Caki2 (cell line): Measurements from ENCODE around the gene SIX2. TPM values are rescaled to one million over a fixed set of nuclear protein-coding genes. Genes with fewer than 3 reads are reported as not detected.
"Not testable (repeated sequence)": the region's sequence is repeated elsewhere in the genome, so short reads cannot be mapped to it uniquely, and the experiment has no call there.

Source experiments
- DNase-seq: peaks from one replicate; pipeline ENCODE4 v3.0.0-alpha.2; 2015; ENCODE audit warnings: low read depth
- in situ Hi-C: cut with HindIII; loops from 2 replicates; pipeline ENCODE4 v1.10.0; 2016; ENCODE audit warnings: low sequenced_read_pairs, low pct_unique_long_range_greater_than_20kb, mixed read lengths
- total RNA-seq: library from RNA; depleted of rRNA; stranded (reverse); fragments of >200 nt; shearing (Covaris generic); gene quantifications from 2 replicates; pipeline ENCODE4 v1.2.3, GENCODE V29; 2014; ENCODE audit warnings: low replicate concordance; rRNA removed

The SIX2 gene
- total RNA-seq = 6.8 and 7.3 TPM in 2 replicates

DNA sequence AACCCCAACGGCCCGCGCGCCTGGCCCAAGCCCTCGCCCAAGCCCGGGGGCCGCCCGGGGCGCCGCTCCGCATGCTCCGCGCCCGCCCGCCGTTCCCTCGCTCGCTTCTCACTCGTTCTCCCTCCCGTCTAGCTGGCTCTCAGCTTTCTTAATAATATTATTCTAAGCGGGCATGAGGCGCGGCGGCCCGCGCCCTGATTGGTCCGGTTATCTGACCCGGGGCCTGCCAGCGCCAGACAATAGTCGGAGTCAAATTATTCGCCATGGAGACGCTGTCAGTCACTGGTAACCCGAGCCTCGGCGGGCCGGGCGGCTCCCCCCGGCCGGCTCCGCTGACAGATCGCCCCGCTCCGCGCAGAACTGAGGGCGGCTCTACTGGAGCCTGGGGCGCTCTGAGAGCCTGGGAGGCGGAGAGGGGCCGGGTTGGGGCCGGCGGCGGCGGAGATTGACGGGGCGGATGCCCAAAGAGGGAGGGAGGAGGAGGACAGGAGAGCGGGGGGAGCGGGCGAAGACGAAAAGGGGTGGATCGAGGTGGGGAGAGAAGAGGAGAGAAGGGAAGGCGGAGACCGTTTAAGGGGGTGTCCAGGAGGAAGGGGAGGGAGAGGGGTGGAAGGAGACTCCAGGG, at the start of gene SIX2:
Gene SIX2 (minus strand): TSS at position 150 of the 625 bp plus-strand sequence. CDS start 342 bp downstream, outside the sequence.
- in situ Hi-C loops = no loop called here
- DNase-seq = peak; percentile 99

DNA sequence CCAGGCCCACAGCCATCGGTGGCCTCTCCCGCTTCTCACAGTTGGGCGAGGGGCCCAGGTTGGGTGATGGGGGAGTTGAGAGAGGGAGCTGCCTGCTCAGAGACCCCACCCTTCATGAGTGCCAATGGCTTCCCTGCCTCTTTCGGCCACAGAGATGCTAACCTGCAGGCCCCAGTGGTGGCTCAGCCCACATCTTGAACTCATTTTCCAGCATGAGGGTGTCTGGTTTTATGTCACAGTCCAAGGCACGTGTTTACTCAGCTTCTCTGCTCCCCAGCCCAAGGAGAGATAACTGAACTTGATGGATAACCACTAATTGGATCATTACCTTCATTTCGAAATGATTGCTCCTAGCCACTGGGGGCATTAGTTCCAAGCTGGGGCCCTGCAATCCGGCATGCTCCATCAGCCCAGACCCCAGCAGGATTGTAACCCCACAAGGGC, 45.9 kb upstream of the SIX2 start:
- in situ Hi-C loops = no loop called here
- DNase-seq = no peak

DNA sequence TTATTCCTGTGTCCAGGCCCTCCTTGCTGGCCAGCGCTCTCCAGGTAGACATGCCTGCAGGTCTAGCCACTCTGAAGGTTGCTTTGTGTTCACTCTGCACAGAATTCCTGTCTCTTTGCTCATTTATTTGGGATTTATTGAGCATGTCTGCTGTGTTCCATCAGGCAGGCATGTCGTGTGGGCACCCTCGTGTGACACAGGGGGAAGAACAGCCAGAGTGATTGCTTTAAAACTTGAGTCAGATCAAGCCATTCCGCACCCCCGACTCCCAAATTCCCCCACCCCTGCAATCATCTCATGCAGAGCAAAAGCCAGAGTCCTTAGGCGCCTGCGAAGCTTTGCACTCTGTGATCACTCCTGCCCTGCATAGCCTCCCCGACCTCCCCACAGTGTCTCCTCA, 44.7 kb upstream of the SIX2 start:
- in situ Hi-C loops = no loop called here
- DNase-seq = no peak

DNA sequence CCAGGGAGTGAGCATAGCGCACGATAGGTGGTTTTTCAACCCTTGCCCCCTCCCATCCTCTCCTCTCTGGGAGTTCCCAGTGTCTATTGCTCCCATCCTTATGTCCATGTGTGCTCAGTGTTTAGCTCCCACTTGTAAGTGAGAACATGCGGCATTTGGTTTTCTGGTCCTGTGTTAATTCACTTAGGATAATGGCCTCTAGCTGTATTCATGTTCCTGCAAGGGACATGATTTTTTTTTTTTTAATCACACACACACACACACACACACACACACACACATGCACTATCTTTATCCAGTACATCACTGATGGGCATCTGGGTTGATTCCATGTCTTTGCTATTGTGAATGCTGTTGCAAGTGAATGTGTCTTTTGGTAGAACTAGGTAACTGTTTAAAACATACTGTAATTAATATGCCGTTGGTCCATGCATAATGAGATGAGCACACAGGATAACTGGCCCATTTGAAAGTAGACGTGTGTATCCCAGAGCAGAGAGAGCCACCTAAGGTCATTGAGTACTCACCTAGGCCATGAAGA, 43.2 kb upstream of the SIX2 start:
- in situ Hi-C loops = no loop called here
- no peak for DNase-seq

DNA sequence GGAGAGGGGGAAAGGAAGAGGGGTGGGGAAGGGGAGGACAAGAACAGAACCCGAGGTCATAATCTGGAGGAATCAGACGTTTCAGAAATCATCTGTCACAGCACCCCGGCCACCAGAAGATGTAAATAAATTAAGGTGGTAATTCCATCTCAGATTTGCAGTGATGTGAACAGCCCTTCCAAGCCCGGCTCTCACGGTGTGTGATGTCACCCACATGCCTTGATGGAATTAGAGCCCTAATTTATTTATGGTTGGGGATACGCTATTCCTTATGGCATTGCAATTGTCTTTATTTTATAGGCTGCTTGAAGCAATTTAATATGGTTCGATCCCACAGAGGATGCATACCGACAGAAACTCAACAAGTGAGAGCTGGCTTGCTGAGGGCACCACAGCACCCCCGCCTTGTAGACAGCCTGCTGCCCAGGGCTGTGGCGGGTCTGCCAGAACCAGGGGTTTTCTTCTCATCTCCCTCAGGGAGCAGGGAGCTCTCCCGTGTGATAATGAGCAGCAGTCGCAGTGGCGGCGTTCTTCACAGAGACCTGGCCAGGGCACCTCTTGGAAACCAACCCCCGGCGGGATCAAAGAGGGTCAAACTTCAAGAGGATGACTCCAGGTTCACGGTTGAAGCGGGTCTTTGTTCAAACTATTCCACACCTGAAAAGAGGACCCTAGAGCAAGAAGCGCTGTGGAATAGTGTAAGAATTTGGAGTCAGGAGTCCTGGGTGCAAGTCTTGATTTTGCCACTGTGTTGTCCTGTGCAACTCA, 40.5 kb upstream of the SIX2 start:
- DNase-seq = no peak
- in situ Hi-C loops = no loop called here

DNA sequence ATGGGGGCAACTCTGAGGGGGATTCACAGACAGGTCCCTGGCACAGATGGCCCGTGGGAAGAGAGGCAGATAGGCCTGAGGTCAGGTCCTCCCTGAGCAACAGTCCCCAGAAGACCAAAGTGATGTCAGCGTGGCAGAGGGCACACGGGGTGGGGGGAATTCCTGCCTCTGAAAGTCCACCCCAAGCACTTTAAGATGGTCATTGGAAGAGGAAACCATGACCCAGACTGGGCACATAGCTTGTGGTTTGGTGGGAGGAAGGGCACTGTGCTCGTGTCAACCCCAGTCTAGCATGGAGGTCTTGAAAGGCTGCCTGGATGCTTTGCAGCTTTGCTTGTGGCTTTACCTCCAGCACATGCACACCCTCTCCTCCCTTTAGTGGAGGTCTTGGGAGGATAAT, 38.0 kb upstream of the SIX2 start:
- in situ Hi-C loops = no loop called here
- DNase-seq = no peak

DNA sequence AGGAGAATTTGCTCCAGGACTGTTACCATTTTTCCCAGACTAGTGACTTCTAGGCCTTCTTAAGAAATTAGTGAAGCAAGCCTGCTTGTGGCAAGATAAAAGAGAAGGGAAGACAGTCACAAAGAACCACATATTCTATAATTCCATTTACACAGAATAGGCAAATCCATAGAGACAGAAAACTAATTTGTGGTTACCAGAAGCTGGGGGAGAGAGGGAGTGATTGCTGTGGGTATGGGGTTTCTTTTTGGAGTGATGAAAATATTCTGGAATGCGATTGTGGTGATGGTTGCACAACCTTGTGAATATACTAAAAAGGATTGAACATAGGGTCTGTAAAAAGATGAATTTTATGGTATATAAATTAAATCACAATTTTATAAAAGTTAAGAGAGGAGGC, 37.5 kb upstream of the SIX2 start:
- DNase-seq = no peak
- in situ Hi-C loops = no loop called here

DNA sequence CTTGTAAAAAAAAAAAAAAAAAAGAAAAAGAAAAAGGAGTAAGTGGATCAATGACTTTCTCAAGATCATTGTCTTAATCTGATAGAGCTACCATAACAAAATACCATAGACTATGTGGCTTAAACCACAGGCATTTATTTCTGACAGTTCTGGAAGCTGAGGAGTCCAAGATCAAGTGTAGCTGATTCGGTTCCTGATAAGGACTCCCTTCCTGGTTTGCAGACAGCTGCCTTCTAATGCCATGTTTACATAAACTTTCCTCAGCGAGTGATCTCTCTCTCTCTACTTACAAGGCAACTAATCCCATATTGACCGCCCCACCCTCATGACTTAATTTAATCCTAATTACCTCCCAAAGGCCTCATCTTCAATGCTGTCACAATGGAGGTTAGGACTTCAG, 36.5 kb upstream of the SIX2 start:
- in situ Hi-C loops = no loop called here
- no peak for DNase-seq

DNA sequence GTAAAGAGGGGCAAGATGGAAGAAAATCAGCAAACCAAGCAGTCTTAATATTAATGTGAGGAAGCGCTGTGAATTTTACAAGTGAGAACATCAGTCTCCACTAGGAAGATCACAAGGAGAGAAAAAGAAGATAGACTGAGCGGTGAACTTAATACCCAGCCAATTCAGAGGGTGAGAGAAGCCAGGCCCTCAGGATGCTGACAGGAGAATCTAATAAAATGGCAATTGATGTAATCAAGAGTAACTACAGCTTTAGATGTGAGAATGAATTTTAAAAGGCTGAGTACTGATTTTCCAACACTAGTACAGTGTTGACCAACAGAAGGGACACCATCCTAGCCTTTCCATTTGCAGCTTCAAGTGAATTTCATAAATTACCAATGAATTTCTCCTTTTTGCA, 35.7 kb upstream of the SIX2 start:
- no peak for DNase-seq
- in situ Hi-C loops = no loop called here

DNA sequence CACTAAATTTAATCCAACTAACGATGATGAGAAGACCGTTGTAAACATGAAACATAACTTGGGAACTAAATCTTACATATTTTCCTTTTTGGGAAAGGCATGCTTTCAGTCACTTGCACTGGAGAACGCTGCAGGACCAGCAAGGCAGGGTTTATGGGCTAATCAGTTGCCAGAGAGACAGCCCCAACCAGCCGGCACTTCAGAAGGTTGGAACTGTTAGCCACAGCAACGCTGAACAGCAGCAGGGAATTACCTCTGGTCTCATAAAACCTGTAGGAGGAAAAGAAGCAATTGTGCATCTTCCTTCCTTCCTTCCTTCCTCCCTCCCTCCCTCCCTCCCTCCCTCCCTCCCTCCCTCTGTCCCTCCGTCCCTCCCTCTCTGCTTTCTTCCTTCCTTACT, 33.9 kb upstream of the SIX2 start:
- no peak for DNase-seq
- in situ Hi-C loops = no loop called here

DNA sequence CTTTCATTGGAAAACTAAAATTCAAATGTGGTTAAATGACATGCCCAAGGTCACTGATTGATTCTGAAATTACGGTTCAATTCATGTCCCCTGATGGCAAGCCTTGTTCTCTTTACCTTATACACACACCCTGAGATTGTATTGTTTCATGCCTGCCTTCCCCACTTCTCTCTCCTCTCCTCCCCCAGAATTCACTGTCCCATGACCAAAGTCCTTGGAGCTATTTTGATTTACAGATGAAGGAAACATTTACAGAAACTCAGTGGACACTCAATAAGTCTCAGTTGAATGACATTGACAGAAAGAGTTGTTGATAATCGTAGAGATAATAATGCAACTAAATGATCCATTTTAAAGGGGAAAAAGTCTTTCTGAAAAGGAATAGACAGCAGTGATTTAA, 33.1 kb upstream of the SIX2 start:
- peak; percentile 14 for DNase-seq
- in situ Hi-C loops = no loop called here

DNA sequence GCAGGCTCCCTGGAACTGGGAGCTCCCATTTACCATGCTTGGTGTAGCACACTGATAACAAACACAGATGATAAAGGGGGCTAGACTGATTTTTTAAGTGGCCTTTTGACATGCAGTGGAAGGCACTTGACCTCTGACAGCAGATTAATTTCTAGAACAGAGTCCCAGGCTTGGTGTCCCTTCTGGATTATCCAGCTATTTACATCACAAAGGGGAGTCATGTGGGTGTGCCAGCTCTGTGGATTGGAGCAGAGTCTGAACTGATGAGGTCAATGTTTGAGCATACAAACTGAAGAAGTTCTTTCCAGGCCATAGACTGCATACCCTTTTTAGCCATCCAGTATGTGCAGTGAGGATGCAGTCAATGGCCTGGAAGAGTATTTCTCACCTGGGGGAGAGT, 31.5 kb upstream of the SIX2 start:
- DNase-seq = no peak
- in situ Hi-C loops = no loop called here

DNA sequence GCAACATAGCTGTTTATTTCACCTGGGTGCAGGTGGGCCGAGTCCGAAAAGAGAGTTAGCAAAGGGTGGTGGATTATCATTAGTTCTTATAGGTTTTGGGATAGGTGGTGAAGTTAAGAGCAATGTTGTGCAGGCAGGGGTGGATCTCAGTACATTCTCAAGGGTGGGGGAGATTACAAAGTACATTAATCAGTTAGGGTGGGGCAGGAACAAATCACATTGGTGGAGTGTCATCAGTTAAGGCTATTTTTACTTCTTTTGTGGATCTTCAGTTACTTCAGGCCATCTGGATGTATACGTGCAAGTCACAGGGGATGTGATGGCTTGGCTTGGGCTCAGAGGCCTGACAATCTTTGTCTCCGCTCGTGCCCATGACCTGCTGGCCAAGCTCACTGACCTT, 30.6 kb upstream of the SIX2 start:
- in situ Hi-C loops, DNase-seq: not testable (repeated sequence)

DNA sequence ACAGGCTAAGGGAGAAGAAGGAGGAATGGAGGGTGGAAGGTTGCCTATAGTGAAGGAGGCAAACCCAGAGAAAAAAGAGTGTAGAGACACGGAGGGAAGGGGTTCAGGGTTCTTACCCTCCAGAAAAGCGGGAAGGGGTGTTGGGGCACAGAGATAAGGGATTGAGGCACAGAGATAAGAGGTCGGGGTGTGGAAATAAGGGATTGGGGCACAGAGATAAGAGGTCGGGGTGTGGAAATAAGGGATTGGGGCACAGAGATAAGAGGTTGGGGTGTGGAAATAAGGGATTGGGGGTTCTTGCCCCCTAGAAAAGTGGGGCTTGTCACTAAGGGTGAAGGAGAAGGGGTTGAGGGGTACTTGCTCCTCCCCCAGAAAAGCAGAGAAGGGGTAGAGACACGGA, 29.6 kb upstream of the SIX2 start:
- in situ Hi-C loops, DNase-seq: not testable (repeated sequence)

DNA sequence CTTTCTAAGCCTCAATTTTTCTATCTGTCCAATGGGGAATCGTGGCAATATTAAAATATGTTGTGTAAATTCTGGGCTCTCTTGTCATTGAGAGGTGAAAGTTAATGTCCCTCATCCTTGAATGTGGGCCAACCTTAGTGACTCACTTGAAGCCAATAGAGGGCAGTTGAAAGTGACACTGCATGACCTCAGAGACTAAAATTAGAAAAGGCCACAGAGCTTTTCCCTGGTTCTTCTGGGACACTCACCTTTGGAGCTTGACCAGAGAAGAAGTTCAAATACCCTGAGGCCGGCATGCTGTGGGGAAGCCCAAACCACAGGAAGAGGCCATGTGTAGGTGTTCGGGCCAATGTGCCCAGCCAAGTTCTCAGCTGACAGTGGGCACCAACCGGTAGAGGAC, 24.1 kb upstream of the SIX2 start:
- in situ Hi-C loops = no loop called here
- DNase-seq = no peak

DNA sequence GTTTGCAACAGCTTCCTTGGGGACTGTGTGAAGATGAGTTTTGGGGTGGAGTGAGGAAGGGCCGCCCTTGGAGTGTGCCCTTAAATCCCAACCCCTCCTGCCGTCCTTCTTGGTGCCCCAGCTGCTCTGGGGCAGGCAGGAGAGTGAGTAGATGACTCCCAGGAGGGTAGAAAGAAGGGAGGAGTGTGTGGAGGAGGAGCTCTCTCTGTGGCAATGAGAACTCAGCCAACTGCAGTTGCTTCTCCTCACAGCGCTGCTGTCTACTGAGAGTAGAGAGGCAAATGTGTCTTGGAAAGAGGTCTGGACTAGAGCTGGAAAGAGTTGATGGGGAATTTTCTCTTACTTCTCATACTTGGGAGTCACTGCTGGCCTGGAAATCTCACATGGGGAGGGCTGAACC, 21.8 kb upstream of the SIX2 start:
- no peak for DNase-seq
- in situ Hi-C loops = no loop called here

DNA sequence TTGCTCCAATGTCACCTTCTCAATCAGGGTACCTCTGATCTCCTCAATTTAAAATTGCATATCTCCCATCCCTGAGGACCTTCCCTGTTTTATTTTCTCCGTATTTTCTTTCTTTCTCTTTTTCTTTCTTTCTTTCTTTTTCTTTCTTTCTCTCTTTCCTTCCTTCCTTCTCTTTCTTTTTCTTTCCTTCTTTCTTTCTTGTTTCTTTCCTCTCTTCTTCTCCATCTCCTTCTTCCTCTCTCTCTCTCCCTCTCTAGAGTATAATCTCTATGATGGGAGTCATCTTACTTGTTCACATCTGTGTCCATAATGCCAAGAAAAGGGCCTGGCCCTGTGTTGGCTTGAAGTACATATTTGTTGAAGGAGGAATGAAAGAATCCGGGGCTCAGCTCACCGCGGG, 21.3 kb upstream of the SIX2 start:
- in situ Hi-C loops = no loop called here
- no peak for DNase-seq

DNA sequence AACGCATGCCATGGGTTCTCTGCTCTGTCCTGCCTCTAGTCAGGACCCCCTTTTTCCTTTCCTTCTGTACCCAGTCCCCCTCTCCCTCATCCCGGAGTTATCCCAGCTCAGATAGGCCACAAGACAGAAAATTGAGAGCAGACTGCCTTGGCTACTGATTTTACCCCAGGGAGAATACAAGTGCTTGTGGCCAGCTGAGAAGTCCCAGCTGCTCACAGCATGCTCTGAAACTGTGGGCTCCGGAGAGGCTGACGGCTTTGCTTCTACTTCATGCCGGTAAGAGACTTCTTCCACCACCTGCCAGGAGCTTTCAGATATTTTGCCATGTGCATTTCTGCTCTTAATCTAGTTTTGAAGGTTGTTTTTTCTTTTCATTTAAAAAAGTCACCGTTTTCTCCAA, 20.0 kb upstream of the SIX2 start:
- no peak for DNase-seq
- in situ Hi-C loops = no loop called here

DNA sequence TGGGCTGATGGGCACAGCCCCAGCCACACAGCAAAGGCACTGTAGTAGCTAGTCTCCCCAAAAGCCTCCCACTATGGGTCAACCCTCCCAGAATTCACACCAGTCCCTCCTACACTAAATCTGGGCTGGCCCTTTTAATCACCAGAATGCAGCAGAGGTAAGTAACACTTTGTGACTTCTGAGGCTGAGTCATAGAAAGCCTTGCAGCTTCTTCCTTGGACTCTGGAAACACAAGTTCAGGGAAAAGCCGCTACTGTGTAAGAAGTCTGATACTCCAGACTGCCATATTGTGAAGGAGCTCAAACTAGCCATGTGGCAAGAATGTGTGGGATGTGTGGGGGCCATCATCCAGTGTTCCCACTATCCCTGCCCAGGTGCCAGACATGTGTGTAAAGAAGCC, 19.0 kb upstream of the SIX2 start:
- in situ Hi-C loops = no loop called here
- DNase-seq = peak; percentile 39
